HepG2 (cell line): Measurements from ENCODE around the gene GNG4. TPM values are rescaled to one million over a fixed set of nuclear protein-coding genes. Genes with fewer than 3 reads are reported as not detected.

Experiments
- ATAC-seq: fragments of 200-7000 bp; cut with Tn5 transposase; 3 replicates; pipeline ENCODE4 v1.9.1; 2020; ENCODE audit warnings: mild to moderate bottlenecking, moderate library complexity
- BruUV-seq: library from RNA; stranded (reverse); fragments of 400-500 nt; replicated peaks from 2 replicates; lab custom pipeline; 2021; lab: Mats Ljungman, UMichigan
- CTCF ChIA-PET: fragments of 300-600 bp; formaldehyde crosslinking; extraction: SDS; loops from one replicate; lab custom pipeline; 2021; ENCODE audit warnings: low total read pairs, inconsistent platforms, low intra/inter-chr PET ratio; lab: Yijun Ruan, JAX
- POLR2A ChIA-PET: fragments of 350-600 bp; sonication (Branson Sonifier 250); formaldehyde crosslinking; loops from one replicate; lab custom pipeline; 2020; ENCODE audit warnings: antibody characterized with exemption, inconsistent platforms; lab: Yijun Ruan, JAX
- DNase-seq: peaks from one replicate; pipeline ENCODE4 v3.0.0-alpha.2; 2015; ENCODE audit warnings: low spot score
- FAIRE-seq: peaks from 3 replicates; lab custom pipeline; 2011; peaks lifted over from hg19 to GRCh38; lab: Jason Lieb, UNC
- H2AFZ ChIP-seq: one replicate; pipeline ENCODE4 v1.6.1; 2011; ENCODE audit warnings: low read length, inconsistent platforms
- H3K27ac ChIP-seq: fragments of 300-600 bp; 3 replicates; pipeline ENCODE4 v1.8.0; 2011; ENCODE audit warnings: mixed run types, mild to moderate bottlenecking, mixed read lengths, low read length, inconsistent platforms; ENCODE audit not compliant: insufficient read depth; ENCODE audit errors: extremely low read length
- H3K27me3 ChIP-seq, 2 experiments: fragments of 200-600 bp in 1 of 2; 2 replicates in 1 of 2; 3 replicates in 1 of 2; pipeline versions ENCODE4 v1.6.0 to v1.8.0; 2011; ENCODE audit warnings: low read length in 2 of 2, mild to moderate bottlenecking in 2 of 2, moderate library complexity in 2 of 2, inconsistent platforms in 1 of 2; ENCODE audit not compliant: insufficient read depth in 2 of 2, control insufficient read depth in 1 of 2
- H3K36me3 ChIP-seq, 2 experiments: fragments of 200-600 bp in 1 of 2; replicated peaks in 1 of 2; 2 replicates in 1 of 2; 3 replicates in 1 of 2; pipeline versions ENCODE4 v1.5.1 to v1.8.0; 2011; ENCODE audit warnings: low read length in 2 of 2, inconsistent platforms in 1 of 2; ENCODE audit not compliant: insufficient read depth in 2 of 2, control insufficient read depth in 1 of 2
- H3K4me1 ChIP-seq: 2 replicates; pipeline ENCODE4 v1.5.1; 2012; ENCODE audit warnings: low read length, inconsistent platforms; ENCODE audit not compliant: insufficient read depth
- H3K4me2 ChIP-seq: 2 replicates; pipeline ENCODE4 v1.6.0; 2011; ENCODE audit warnings: low read depth, low read length, inconsistent platforms
- H3K4me3 ChIP-seq, 3 experiments: fragments of 200-600 bp in 1 of 3; sonication (generic), shearing (Covaris generic) in 1 of 3; replicated peaks in 1 of 3; 2 replicates each; pipeline ENCODE4 v1.5.1; 2011 to 2016; ENCODE audit warnings: low read length in 3 of 3, inconsistent platforms in 2 of 3, low read depth in 2 of 3, mild to moderate bottlenecking in 2 of 3, control low read depth in 1 of 3, mixed read lengths in 1 of 3; ENCODE audit not compliant: insufficient read depth in 1 of 3
- H3K79me2 ChIP-seq: one replicate; pipeline ENCODE4 v1.6.1; 2011; ENCODE audit warnings: low read length, inconsistent platforms; ENCODE audit not compliant: insufficient read depth
- H3K9ac ChIP-seq: 2 replicates; pipeline ENCODE4 v1.6.0; 2011; ENCODE audit warnings: mild to moderate bottlenecking, low read depth, low read length, inconsistent platforms; ENCODE audit not compliant: insufficient read depth
- H3K9me3 ChIP-seq: 2 replicates; pipeline ENCODE4 v1.5.1; 2012; ENCODE audit warnings: mild to moderate bottlenecking, low read length
- H4K20me1 ChIP-seq: 2 replicates; pipeline ENCODE4 v1.6.0; 2011; ENCODE audit warnings: inconsistent platforms, mild to moderate bottlenecking, low read length, moderate library complexity; ENCODE audit not compliant: insufficient read depth
- CEBPB ChIP-seq: IDR thresholded peaks from 2 replicates; pipeline ENCODE4 v1.6.1; 2011; ENCODE audit warnings: low read depth, low read length, improper control_type of control experiment, borderline replicate concordance
- CTCF ChIP-seq: sonication (generic); formaldehyde crosslinking; IDR thresholded peaks from 2 replicates; pipeline ENCODE4 v1.5.0; 2020; ENCODE audit warnings: mild to moderate bottlenecking, missing genetic modification reagents, moderate library complexity
- DDIT3 ChIP-seq: sonication (generic); formaldehyde crosslinking; IDR thresholded peaks from 2 replicates; pipeline ENCODE4 v1.4.0; 2020; ENCODE audit warnings: mild to moderate bottlenecking, missing genetic modification reagents
- ELF3 ChIP-seq: IDR thresholded peaks from 2 replicates; pipeline ENCODE4 v1.6.1; 2016; ENCODE audit warnings: missing genetic modification reagents, missing compliant biosample characterization
- HMGXB3 ChIP-seq: sonication (generic); formaldehyde crosslinking; IDR thresholded peaks from 2 replicates; pipeline ENCODE4 v1.4.0; 2020; ENCODE audit warnings: missing genetic modification reagents, borderline replicate concordance
- KDM1A ChIP-seq: IDR thresholded peaks from 2 replicates; pipeline ENCODE4 v1.6.1; 2016; ENCODE audit warnings: missing compliant biosample characterization
- NCOA5 ChIP-seq: sonication (generic); formaldehyde crosslinking; IDR thresholded peaks from 2 replicates; pipeline ENCODE4 v1.4.0; 2020; ENCODE audit warnings: missing genetic modification reagents
- PCBP1 ChIP-seq: fragments of 200-400 bp; formaldehyde crosslinking; IDR thresholded peaks from 2 replicates; pipeline ENCODE4 v1.6.1; 2017; ENCODE audit warnings: mild to moderate bottlenecking, low read depth, low read length, borderline replicate concordance
- RXRB ChIP-seq: IDR thresholded peaks from 2 replicates; pipeline ENCODE4 v1.6.1; 2016; ENCODE audit warnings: borderline replicate concordance, missing genetic modification reagents, missing compliant biosample characterization
- SMAD9 ChIP-seq: sonication (generic); formaldehyde crosslinking; IDR thresholded peaks from 2 replicates; pipeline ENCODE4 v1.5.1; 2020; ENCODE audit warnings: mild to moderate bottlenecking, missing genetic modification reagents
- STAG1 ChIP-seq: sonication (generic); formaldehyde crosslinking; IDR thresholded peaks from 2 replicates; pipeline ENCODE4 v1.4.0; 2020; ENCODE audit warnings: missing genetic modification reagents
- ZNF329 ChIP-seq: sonication (generic); formaldehyde crosslinking; IDR thresholded peaks from 2 replicates; pipeline ENCODE4 v1.9.0; 2021; ENCODE audit warnings: low read depth, mild to moderate bottlenecking, missing genetic modification reagents
- WGBS: methylation state at CpG from one replicate; pipeline ENCODE4 v1.1.6; 2017; ENCODE audit warnings: low lambda C conversion rate; 5-methylcytosine and 5-hydroxymethylcytosine counted together
- in situ Hi-C: cut with HindIII; loops from 2 replicates; pipeline ENCODE4 v1.10.0; 2017; ENCODE audit warnings: low pct_unique_long_range_greater_than_20kb; ENCODE audit not compliant: extremely low pct_ligation_motif_present
- intact Hi-C: fragments of 100-400 bp; cut with micrococcal nuclease; formaldehyde crosslinking; loops from one replicate; pipeline ENCODE4 v1.10.0; 2022; ENCODE audit not compliant: unreplicated experiment
- polyA plus RNA-seq, 8 experiments: library from polyadenylated mRNA; depleted of rRNA in 3 of 8; stranded (reverse) in 7 of 8; unstranded in 1 of 8; fragments of >200 nt; fragmentation: Illumina TruSeq in 4 of 8; extraction: Trizol in 4 of 8; gene quantifications; 2 replicates each; pipeline versions ENCODE4 v1.2.1 to v1.2.3, GENCODE V29; 2011 to 2016; ENCODE audit warnings: low read depth in 4 of 8, missing spikeins in 1 of 8, mixed read lengths in 1 of 8; ENCODE audit not compliant: insufficient read depth in 1 of 8
- total RNA-seq, 5 experiments: library from RNA; depleted of rRNA; stranded (reverse); fragments of >200 nt; fragmentation: Illumina TruSeq; extraction: Trizol; gene quantifications; 2 replicates each; pipeline ENCODE4 v1.2.3, GENCODE V29; 2016; ENCODE audit warnings: low read depth in 1 of 5
- TF ChIP-seq, protein P1 (sequence below): sonication (generic); formaldehyde crosslinking; IDR thresholded peaks from 2 replicates; pipeline ENCODE4 v1.4.0; 2020; ENCODE audit warnings: missing genetic modification reagents, borderline replicate concordance

The GNG4 gene
- total and polyA plus RNA-seq, 2 of the 13 experiments (the other 11 are each of a cell fraction or from before 2014, with no cell fraction given): 27.1 to 69.5 TPM

DNA sequence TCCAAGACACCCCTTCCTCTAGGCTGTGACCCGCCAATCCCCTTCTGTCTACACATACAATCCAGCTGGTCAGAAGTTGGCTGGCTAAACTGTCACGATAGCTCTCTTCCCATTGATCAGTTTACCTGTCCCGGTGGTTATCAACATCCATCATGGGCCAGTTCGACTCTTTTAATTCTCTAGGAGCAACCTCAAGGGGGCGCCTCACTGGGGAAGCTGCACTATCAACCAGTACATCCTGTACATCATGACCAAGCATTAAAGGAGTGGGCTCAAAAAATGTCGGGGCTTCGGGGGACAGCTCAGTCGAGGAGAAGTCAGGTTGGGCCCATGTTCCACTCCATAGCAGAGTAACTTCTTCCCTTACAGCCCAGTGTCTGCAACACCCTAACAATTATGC, 92.1 kb downstream of the GNG4 start (continued):
- TF ChIP-seq HMGXB3 (CRISPR knock-in tag): no peak
- peak; percentile 44 for TF ChIP-seq CTCF (CRISPR knock-in tag)
- TF ChIP-seq STAG1 (CRISPR knock-in tag): peak; percentile 20; the same call in 1 of the 2 replicates
- no peak for TF ChIP-seq RXRB
- TF ChIP-seq DDIT3 (CRISPR knock-in tag): no peak
- no peak for TF ChIP-seq KDM1A

GRCh38 chr1:235556807-235557206, 92.8 kb downstream of the GNG4 start:
- Histone ChIP-seq H3K4me3 (no peak overlapping the region), H3K9me3 (no peaks in the 10 kb centered on the region), H4K20me1 (no peaks in the 10 kb centered on the region), H3K36me3 (peaks cover 3 to 13% of the 10 kb centered on the region in 2 experiments; a peak in 1 of 5 replicates), H3K4me2 (no peak overlapping the region), H3K79me2 (no peaks in the 10 kb centered on the region), H3K4me1 (0 out of 2 replicates have a peak, but pooled peaks cover 7% of the 10 kb centered on the region), H3K9ac (no peak overlapping the region), H2AFZ (no peak overlapping the region), H3K27ac (no peak overlapping the region), H3K27me3 (no peaks in the 10 kb centered on the region)
- ChIA-PET POLR2A (no interaction called here), CTCF (no interaction called here)
- FAIRE-seq: no peak
- 95% methylated on average over 11 of the region's 11 CpGs for WGBS
- no TSS peak for BruUV-seq
- DNase-seq: no peak
- in situ Hi-C loops (no loop called here), intact Hi-C loops (no loop called here)
- no peak for ATAC-seq
- no peak for TF ChIP-seq NCOA5 (CRISPR knock-in tag)
- no peak for TF ChIP-seq CEBPB
- TF ChIP-seq PCBP1: no peak
- no peak for TF ChIP-seq SMAD9 (CRISPR knock-in tag)
- TF ChIP-seq ZNF329 (CRISPR knock-in tag): no peak
- TF ChIP-seq, protein P1, sequence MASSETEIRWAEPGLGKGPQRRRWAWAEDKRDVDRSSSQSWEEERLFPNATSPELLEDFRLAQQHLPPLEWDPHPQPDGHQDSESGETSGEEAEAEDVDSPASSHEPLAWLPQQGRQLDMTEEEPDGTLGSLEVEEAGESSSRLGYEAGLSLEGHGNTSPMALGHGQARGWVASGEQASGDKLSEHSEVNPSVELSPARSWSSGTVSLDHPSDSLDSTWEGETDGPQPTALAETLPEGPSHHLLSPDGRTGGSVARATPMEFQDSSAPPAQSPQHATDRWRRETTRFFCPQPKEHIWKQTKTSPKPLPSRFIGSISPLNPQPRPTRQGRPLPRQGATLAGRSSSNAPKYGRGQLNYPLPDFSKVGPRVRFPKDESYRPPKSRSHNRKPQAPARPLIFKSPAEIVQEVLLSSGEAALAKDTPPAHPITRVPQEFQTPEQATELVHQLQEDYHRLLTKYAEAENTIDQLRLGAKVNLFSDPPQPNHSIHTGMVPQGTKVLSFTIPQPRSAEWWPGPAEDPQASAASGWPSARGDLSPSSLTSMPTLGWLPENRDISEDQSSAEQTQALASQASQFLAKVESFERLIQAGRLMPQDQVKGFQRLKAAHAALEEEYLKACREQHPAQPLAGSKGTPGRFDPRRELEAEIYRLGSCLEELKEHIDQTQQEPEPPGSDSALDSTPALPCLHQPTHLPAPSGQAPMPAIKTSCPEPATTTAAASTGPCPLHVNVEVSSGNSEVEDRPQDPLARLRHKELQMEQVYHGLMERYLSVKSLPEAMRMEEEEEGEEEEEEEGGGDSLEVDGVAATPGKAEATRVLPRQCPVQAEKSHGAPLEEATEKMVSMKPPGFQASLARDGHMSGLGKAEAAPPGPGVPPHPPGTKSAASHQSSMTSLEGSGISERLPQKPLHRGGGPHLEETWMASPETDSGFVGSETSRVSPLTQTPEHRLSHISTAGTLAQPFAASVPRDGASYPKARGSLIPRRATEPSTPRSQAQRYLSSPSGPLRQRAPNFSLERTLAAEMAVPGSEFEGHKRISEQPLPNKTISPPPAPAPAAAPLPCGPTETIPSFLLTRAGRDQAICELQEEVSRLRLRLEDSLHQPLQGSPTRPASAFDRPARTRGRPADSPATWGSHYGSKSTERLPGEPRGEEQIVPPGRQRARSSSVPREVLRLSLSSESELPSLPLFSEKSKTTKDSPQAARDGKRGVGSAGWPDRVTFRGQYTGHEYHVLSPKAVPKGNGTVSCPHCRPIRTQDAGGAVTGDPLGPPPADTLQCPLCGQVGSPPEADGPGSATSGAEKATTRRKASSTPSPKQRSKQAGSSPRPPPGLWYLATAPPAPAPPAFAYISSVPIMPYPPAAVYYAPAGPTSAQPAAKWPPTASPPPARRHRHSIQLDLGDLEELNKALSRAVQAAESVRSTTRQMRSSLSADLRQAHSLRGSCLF (CRISPR knock-in tag): no peak
- TF ChIP-seq ELF3 (CRISPR knock-in tag): no peak
